Stimulated activated naive CD4-positive, alpha-beta T cell treated with Interleukin-2 at 50 U/mL for 16 hours (primary cell): ENCODE measurements around the gene DENND2D.

Source experiments
- DNase-seq: peaks from one replicate; lab custom pipeline; 2025; lab: John Stamatoyannopoulos, UW

DENND2D gene

DNA sequence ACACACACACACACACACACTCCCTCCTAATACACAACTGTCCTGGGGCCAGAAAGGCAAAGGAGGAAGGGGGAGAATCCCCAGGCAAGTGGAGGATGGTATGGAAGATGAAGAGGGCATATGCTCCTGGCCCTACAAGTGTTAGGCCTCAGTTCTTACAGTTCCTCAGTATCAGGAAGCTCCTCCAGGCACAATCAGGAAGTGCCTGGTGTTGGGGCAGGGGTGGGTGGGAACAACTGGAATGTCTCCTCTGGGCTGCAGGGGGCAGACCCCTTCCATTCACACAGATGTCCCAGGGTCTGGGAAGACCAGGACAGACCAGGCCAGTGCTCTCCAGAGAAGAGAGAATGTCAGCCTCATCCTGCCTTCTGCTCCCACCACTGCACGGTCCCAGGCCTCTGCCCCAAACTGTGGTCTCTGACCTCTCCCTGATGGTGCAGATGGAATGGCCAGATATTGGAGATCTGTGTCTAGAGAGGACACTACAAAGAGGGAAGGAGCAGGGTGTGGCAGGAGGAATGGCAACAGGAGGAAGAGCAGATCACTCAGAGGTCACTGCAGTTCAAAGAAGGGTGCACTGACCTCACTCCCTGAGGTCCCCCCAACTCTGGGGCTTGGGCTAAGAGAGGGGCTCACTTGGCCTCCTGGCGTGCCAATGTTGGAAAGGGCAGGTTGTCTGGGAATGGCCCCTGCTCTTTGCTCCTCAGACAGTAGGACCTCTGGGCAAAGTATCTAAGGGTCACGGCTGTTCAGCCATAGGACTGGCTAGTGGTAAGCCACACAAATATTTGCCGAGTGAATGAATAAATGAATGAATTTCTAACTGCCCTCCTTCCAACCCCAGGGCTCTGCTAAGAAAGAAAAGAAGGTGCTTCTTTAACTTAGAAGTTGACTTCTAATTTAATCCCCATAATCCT, 2.5 kb upstream of the DENND2D start:
- no peak for DNase-seq

- DNase-seq: no peak
These were observed 1.9 kb upstream of the DENND2D start for GRCh38 chr1:111202366-111202706.

- DNase-seq: no peak
These were observed 1.0 kb upstream of the DENND2D start for GRCh38 chr1:111201275-111202090.

DNA sequence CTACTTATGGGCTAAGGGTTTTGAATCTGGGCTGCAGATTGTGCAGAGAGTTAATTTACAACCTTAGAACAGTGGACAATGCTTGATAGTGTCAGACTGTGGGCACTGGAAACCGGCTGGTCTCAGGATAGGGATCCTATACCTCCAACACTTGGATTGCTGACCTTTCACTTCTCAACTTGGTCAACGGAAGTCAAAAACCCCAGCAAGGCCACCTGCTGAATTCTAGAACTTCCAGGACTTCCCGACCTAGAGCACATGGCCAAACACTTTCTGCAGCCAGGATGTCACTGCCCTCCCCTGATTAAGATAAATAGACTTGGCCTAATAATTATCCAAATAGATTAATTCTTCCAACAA, 336 bp upstream of the DENND2D start:
- DNase-seq: no peak

DNA sequence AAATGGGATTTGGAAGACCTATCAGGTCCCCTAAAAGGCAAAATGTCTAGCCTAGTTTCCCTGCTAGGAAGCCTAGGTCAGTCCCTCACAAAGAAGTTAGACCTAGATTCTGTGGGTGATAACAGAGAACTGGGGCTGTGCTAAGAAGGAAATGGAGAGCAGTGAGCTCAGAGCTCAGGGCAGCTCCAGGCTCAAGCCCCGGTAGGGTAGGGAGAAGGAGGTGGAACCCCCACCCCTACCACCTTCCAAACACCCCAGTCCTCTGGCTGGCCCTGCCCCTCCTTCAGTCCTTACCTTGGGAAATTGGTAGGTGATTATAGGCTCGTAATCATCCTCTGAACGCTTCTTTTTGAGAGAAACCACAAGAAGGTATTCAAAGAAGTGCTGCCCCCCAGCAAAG, 1.1 kb downstream of the DENND2D start:
- DNase-seq: no peak

- DNase-seq: no peak
These were observed 1.6 kb downstream of the DENND2D start for GRCh38 chr1:111198836-111199235.

DNA sequence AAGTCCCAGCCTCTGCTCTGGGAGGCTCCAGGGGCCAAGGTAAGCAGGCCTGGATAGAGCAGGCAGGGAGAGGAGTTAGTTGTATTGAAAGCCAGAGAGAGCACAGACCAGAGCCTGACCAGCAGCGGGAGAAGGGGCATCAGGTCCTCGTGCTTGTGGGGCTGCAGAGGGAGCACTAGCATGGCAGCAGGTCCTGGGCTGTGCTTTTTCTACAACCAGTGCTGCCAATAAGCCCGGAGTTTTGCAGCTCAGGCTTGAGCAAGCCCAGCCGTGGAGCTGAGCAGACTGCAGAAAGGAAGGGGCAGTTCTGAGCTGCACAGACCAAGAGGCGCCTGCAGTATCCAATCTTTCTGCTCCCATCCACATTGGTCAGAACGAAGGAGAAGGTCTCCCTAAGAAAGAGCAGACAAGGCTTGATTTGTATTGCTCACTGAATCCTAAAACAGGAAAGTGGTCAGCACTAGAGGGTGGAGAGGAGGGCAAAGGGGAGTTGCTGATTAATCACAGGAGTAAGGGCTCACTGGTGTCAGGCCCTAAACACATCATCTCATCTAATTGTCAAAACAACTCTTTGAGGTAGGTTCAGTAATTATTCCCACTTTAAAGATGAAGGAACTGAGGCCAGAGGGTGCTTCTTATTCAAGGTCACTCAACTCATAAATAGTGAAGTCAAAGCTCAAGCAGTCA, 2.7 kb downstream of the DENND2D start:
- peak; percentile 65 for DNase-seq

DNA sequence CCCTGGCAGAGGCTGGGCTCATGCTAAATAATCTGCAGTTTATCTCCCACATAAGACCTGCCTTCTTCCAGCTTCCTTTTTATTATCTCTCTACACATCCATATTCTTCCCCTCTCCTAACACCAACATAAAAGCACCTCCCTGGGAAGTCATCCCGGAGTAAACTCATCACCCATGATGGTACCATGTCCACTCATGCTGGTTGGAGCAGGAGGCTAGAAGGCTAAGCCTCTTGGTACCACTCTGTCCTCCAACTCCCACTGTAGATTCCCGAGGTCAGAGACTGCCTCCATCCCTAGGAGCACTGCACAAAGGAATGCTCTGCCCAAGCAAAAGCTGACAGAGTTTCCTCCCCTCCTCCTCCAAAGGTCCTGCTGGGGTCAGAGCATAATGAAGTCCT, 4.2 kb downstream of the DENND2D start:
- no peak for DNase-seq

GRCh38 chr1:111195002-111195684, 5.3 kb downstream of the DENND2D start:
- no peak for DNase-seq

- DNase-seq: no peak
These were observed 6.5 kb downstream of the DENND2D start for GRCh38 chr1:111193712-111194480.

- DNase-seq: no peak
These were observed 7.6 kb downstream of the DENND2D start for GRCh38 chr1:111192658-111193519.

DNA sequence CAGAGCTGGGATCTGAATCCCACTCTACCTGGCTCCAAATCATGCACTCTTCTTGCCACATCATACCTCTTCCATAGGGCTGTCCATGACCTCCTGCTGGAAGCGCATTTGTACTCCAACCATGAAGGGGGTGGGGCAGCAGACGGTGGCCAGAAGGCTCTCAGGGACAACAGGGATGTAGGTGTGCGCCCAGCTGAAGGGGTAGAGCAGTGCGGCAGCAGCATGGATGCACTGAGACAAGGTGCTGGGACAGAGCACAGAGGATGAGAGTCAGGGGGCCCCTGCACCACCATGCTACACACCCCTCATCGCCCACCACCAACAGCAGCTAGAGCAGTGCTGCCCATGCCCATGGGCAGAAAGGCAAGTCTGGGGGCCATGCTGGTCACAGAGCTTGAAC, 8.4 kb downstream of the DENND2D start:
- DNase-seq: no peak

GRCh38 chr1:111191496-111191895, 8.9 kb downstream of the DENND2D start:
- DNase-seq: no peak

- DNase-seq: no peak
These were observed 9.5 kb downstream of the DENND2D start for GRCh38 chr1:111190931-111191451.

GRCh38 chr1:111184663-111185062, 15.8 kb downstream of the DENND2D start:
- DNase-seq: no peak

GRCh38 chr1:111183308-111184069, 17.0 kb downstream of the DENND2D start:
- DNase-seq: no peak

DNA sequence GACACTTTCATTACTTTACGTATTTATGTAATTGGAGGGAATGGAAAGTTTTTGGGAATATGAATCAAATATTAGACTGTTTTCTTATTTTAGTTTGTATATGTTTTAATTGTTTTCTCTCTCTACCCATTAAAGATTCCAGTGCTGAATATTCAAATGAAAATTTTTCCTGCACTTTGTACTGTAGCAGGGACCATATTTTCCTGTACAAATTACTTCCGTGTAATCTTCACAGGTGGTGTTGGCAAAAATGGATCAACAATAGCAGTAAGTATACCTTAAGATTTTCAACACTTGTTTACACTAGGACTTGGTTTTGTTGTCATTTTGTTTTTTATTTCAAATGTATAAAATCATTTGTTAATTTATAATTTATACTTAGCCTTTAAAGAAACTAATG, 18.4 kb downstream of the DENND2D start:
- no peak for DNase-seq

DNA sequence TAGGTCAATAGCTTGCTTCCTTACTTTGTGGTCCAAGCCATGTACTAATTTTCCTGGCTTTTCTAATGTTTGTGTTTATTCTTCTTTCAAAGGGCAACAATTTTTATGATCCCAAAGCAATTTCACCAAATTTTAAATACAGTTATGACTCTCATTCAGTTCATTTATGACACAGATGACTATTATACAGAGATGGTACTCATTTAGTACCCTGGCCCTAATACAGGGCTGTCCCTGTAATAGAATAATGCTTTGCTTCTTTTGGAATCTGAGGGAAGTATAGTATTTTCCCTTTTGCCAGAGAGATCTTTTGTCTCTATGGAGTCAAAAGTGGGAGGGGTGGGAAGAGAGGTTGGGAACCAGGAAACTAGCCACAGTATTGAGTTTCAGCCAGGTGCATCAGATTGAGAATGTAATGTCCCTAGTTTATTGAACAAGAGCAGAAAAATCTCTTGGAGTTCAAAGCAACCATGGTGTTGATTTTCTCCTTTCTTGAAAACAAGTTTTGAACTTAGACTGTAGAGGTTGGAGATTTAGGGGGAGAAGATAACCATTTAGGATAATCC, 20.4 kb downstream of the DENND2D start:
- no peak for DNase-seq

GRCh38 chr1:111176678-111177077, 23.8 kb downstream of the DENND2D start:
- DNase-seq: no peak
